IMR-90 (cell line): ENCODE measurements around the gene NDUFB11.

Source experiments
- FOS ChIP-seq: fragments of 150-350 bp; IDR thresholded peaks from 2 replicates; pipeline ENCODE4 v1.6.1; 2016; ENCODE audit warnings: low read depth, low read length
- MAZ ChIP-seq: IDR thresholded peaks from 2 replicates; pipeline ENCODE4 v1.6.1; 2012; ENCODE audit warnings: low read depth, mild to moderate bottlenecking, low read length, improper control_type of control experiment, moderate library complexity, borderline replicate concordance
- POLR2A ChIP-seq: IDR thresholded peaks from 2 replicates; pipeline ENCODE4 v1.6.1; 2012; ENCODE audit warnings: mild to moderate bottlenecking, low read depth, low read length
- TF ChIP-seq, protein P1 (sequence below): conservative IDR thresholded peaks from 2 replicates; pipeline ENCODE4 v1.5.1; 2012; ENCODE audit warnings: mild to moderate bottlenecking, low read depth, low read length, improper control_type of control experiment
- TF ChIP-seq, protein P2 (sequence below): fragments of 150-350 bp; IDR thresholded peaks from 2 replicates; pipeline ENCODE4 v1.6.1; 2016; ENCODE audit warnings: low read depth, mild to moderate bottlenecking, low read length, moderate library complexity, borderline replicate concordance

DNA sequence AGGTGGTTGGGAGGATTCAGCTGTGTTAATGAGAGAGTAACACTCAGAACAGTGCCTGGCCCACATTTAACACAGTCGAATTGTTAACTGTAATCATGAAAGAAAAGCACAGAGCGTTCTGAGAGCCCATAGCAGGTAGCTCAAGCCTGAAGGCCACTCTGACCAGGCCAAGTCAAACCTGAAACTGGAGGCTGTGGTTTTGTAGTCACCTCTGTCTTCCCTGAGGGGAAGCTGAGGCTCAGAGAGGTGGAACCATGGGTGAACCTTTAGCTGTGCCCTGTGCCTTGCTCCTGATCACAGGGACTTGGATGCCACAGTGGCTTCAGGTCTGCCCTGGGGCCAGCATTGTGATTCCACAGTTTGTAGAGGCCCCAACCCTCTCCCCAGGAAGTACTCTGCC lies 32.6 kb upstream of the NDUFB11 start:
- no peak for TF ChIP-seq FOS
- TF ChIP-seq, protein P1, sequence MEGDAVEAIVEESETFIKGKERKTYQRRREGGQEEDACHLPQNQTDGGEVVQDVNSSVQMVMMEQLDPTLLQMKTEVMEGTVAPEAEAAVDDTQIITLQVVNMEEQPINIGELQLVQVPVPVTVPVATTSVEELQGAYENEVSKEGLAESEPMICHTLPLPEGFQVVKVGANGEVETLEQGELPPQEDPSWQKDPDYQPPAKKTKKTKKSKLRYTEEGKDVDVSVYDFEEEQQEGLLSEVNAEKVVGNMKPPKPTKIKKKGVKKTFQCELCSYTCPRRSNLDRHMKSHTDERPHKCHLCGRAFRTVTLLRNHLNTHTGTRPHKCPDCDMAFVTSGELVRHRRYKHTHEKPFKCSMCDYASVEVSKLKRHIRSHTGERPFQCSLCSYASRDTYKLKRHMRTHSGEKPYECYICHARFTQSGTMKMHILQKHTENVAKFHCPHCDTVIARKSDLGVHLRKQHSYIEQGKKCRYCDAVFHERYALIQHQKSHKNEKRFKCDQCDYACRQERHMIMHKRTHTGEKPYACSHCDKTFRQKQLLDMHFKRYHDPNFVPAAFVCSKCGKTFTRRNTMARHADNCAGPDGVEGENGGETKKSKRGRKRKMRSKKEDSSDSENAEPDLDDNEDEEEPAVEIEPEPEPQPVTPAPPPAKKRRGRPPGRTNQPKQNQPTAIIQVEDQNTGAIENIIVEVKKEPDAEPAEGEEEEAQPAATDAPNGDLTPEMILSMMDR = no peak
- TF ChIP-seq, protein P2, sequence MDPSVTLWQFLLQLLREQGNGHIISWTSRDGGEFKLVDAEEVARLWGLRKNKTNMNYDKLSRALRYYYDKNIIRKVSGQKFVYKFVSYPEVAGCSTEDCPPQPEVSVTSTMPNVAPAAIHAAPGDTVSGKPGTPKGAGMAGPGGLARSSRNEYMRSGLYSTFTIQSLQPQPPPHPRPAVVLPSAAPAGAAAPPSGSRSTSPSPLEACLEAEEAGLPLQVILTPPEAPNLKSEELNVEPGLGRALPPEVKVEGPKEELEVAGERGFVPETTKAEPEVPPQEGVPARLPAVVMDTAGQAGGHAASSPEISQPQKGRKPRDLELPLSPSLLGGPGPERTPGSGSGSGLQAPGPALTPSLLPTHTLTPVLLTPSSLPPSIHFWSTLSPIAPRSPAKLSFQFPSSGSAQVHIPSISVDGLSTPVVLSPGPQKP = no peak
- TF ChIP-seq POLR2A = no peak
- TF ChIP-seq MAZ = no peak
